ENCODE data around the gene SAP30. TPM values are rescaled to one million over a fixed set of nuclear protein-coding genes. Genes with fewer than 3 reads are reported as not detected.

SAP30 gene
- polyA plus RNA-seq, 3 donors, result 13.1 to 15.8 (median 13.7) TPM

- no peak for DNase-seq (ENCODE audit: extremely low read depth in 1 of 11, low read depth in 9 of 11, low spot score in 4 of 11)
These were observed 23.3 kb upstream of the SAP30 start for GRCh38 chr4:173347467-173347866.

GRCh38 chr4:173357939-173358338, 12.8 kb upstream of the SAP30 start:
- DNase-seq (ENCODE audit: extremely low read depth in 1 of 11, low read depth in 9 of 11, low spot score in 4 of 11), result no peak

GRCh38 chr4:173360587-173361221, 10.1 kb upstream of the SAP30 start:
- DNase-seq (ENCODE audit: extremely low read depth in 1 of 11, low read depth in 9 of 11, low spot score in 4 of 11), result no peak

- no peak for DNase-seq (ENCODE audit: extremely low read depth in 1 of 11, low read depth in 9 of 11, low spot score in 4 of 11)
These were observed 8.1 kb upstream of the SAP30 start for GRCh38 chr4:173362666-173363065.

- no peak for DNase-seq (ENCODE audit: extremely low read depth in 1 of 11, low read depth in 9 of 11, low spot score in 4 of 11)
These were observed 5.3 kb upstream of the SAP30 start for GRCh38 chr4:173365359-173365996.

- DNase-seq (ENCODE audit: extremely low read depth in 1 of 11, low read depth in 9 of 11, low spot score in 4 of 11), result no peak
These were observed 3.5 kb upstream of the SAP30 start for GRCh38 chr4:173367285-173367684.

- DNase-seq (ENCODE audit: extremely low read depth in 1 of 11, low read depth in 9 of 11, low spot score in 4 of 11), result no peak
These were observed 2.8 kb upstream of the SAP30 start for GRCh38 chr4:173367946-173368345.

- peak in 2 of 11 donors; percentile 39 to 54 for DNase-seq (ENCODE audit: extremely low read depth in 1 of 11, low read depth in 9 of 11, low spot score in 4 of 11)
These were observed 651 bp upstream of the SAP30 start for GRCh38 chr4:173370130-173370476.

- DNase-seq (ENCODE audit: extremely low read depth in 1 of 11, low read depth in 9 of 11, low spot score in 4 of 11), result peak in 10 of 11 donors; percentile 42 to 74 (median 50)
These were observed 788 bp downstream of the SAP30 start for GRCh38 chr4:173371292-173372192.

- no peak for DNase-seq (ENCODE audit: extremely low read depth in 1 of 11, low read depth in 9 of 11, low spot score in 4 of 11)
These were observed 3.8 kb downstream of the SAP30 start for GRCh38 chr4:173374588-173374987.

- DNase-seq (ENCODE audit: extremely low read depth in 1 of 11, low read depth in 9 of 11, low spot score in 4 of 11), result no peak
These were observed 9.2 kb downstream of the SAP30 start for GRCh38 chr4:173379929-173380328.

- DNase-seq (ENCODE audit: extremely low read depth in 1 of 11, low read depth in 9 of 11, low spot score in 4 of 11), result no peak
These were observed 10.2 kb downstream of the SAP30 start for GRCh38 chr4:173380987-173381386.

- DNase-seq (ENCODE audit: extremely low read depth in 1 of 11, low read depth in 9 of 11, low spot score in 4 of 11), result no peak
These were observed 10.9 kb downstream of the SAP30 start for GRCh38 chr4:173381610-173382009.

- DNase-seq (ENCODE audit: extremely low read depth in 1 of 11, low read depth in 9 of 11, low spot score in 4 of 11), result no peak
These were observed 11.6 kb downstream of the SAP30 start for GRCh38 chr4:173382349-173382748.

- no peak for DNase-seq (ENCODE audit: extremely low read depth in 1 of 11, low read depth in 9 of 11, low spot score in 4 of 11)
These were observed 16.0 kb downstream of the SAP30 start for GRCh38 chr4:173386751-173387150.

- DNase-seq (ENCODE audit: extremely low read depth in 1 of 11, low read depth in 9 of 11, low spot score in 4 of 11), result no peak
These were observed 20.9 kb downstream of the SAP30 start for GRCh38 chr4:173391701-173392100.

- DNase-seq (ENCODE audit: extremely low read depth in 1 of 11, low read depth in 9 of 11, low spot score in 4 of 11), result no peak
These were observed 26.9 kb downstream of the SAP30 start for GRCh38 chr4:173397604-173398003.

- no peak for DNase-seq (ENCODE audit: extremely low read depth in 1 of 11, low read depth in 9 of 11, low spot score in 4 of 11)
These were observed 27.5 kb downstream of the SAP30 start for GRCh38 chr4:173398220-173398619.

GRCh38 chr4:173398779-173399415, 28.1 kb downstream of the SAP30 start, which contains the start of gene SCRG1:
SCRG1 (minus strand) TSS chr4:173399116; CDS start chr4:173391414, 7,702 bp downstream.
- no peak for DNase-seq (ENCODE audit: extremely low read depth in 1 of 11, low read depth in 9 of 11, low spot score in 4 of 11)
